Measurements from ENCODE around the gene PDE4D. TPM values are rescaled to one million over a fixed set of nuclear protein-coding genes. Genes with fewer than 3 reads are reported as not detected.

Gene PDE4D
- total and polyA plus RNA-seq, 2 donors (not counting 3 experiments of a cell fraction or from before 2014, with no cell fraction given): 34.5 to 51.2 TPM

- H3K27me3 ChIP-seq (ENCODE audit: control insufficient read depth in 2 of 2, insufficient read depth in 2 of 2, low read length in 2 of 2): no peaks in the 10 kb centered on the region
- no peak overlapping the region for H2AFZ ChIP-seq (ENCODE audit: low read depth, low read length)
- H3K4me3 ChIP-seq (replicated peaks in 1 of 3; ENCODE audit: insufficient read depth in 1 of 3, low read depth in 1 of 3, low read length in 3 of 3): no peak overlapping the region
- dilution Hi-C loops (cut with MboI; ENCODE audit: extremely low pct_ligation_motif_present, low sequenced_read_pairs): no loop called here
- H4K20me1 ChIP-seq (replicated peaks; ENCODE audit: control insufficient read depth, extremely low read depth, insufficient read depth, low read length): no peaks in the 10 kb centered on the region
- ChIA-PET POLR2A (no interaction called here), CTCF (no interaction called here)
- no peaks in the 10 kb centered on the region for H3K9me3 ChIP-seq (replicated peaks; ENCODE audit: control insufficient read depth, insufficient read depth, low read length)
- no peak overlapping the region for H3K4me2 ChIP-seq (ENCODE audit: insufficient read depth, low read length)
- H3K4me1 ChIP-seq (ENCODE audit: control insufficient read depth, extremely low read depth, insufficient read depth, low read length): peaks cover 49% of the 10 kb centered on the region
- no peaks in the 10 kb centered on the region for H3K36me3 ChIP-seq (ENCODE audit: control insufficient read depth in 2 of 2, extremely low read depth in 1 of 2, insufficient read depth in 2 of 2, low read length in 2 of 2)
- H3K27ac ChIP-seq (ENCODE audit: insufficient read depth, low read depth, low read length): no peak overlapping the region
- BruUV-seq (replicated peaks): no TSS peak
- no peaks in the 10 kb centered on the region for H3K79me2 ChIP-seq (ENCODE audit: control insufficient read depth, insufficient read depth, low read length)
- no peak for TF ChIP-seq MYC (IDR thresholded peaks at IDR 0.05; ENCODE audit: low read depth, low read length)
- TF ChIP-seq FOS (IDR thresholded peaks at IDR 0.05; ENCODE audit: borderline replicate concordance, insufficient read depth, low read length): no peak
- no peak for TF ChIP-seq EZH2 (IDR thresholded peaks at IDR 0.05; ENCODE audit: borderline replicate concordance, low read depth, low read length, severe bottlenecking)
- no peak for TF ChIP-seq GATA2 (IDR thresholded peaks at IDR 0.05; ENCODE audit: insufficient read depth, insufficient read length, low read depth, low read length)
- no peak for TF ChIP-seq JUN (IDR thresholded peaks at IDR 0.05; ENCODE audit: borderline replicate concordance, insufficient read depth, insufficient read length, low read depth)
- TF ChIP-seq, protein P1, sequence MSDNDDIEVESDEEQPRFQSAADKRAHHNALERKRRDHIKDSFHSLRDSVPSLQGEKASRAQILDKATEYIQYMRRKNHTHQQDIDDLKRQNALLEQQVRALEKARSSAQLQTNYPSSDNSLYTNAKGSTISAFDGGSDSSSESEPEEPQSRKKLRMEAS (IDR thresholded peaks at IDR 0.05; ENCODE audit: insufficient read depth, insufficient read length): no peak
- TF ChIP-seq POLR2AphosphoS5 (IDR thresholded peaks at IDR 0.05; ENCODE audit: insufficient read depth, low read depth, low read length): no peak
- TF ChIP-seq POLR2A (IDR thresholded peaks at IDR 0.05; ENCODE audit: low read depth, low read length): no peak
- TF ChIP-seq CTCF (IDR thresholded peaks at IDR 0.05; ENCODE audit: extremely low read depth in 1 of 2, insufficient read depth in 1 of 2, low read depth in 1 of 2, low read length in 2 of 2): no peak
- no peak overlapping the region for H3K9ac ChIP-seq (replicated peaks; ENCODE audit: extremely low read depth, insufficient read depth, low read length)
- FAIRE-seq: no peak
- H3K9me1 ChIP-seq (replicated peaks; ENCODE audit: control insufficient read depth, extremely low read depth, insufficient read depth, low read length): no peaks in the 10 kb centered on the region
- DNase-seq (ENCODE audit: low read depth, low spot score): no peak
- intact Hi-C loops (cut with micrococcal nuclease): no loop called here
Measured at GRCh38 chr5:59560553-59560952, 333.0 kb downstream of the PDE4D start.

All from endothelial cell of umbilical vein (primary cell).